Stomach smooth muscle (tissue), 2 donors: ENCODE results near the gene DOK7.
A peak's percentile ranks its signal among the peaks of the same experiment; 100 is the strongest.

Experiments
- H3K27ac ChIP-seq: one replicate; pipeline ENCODE4 v1.7.0; 2013; ENCODE audit warnings: mild to moderate bottlenecking, low read length, inconsistent platforms
- H3K27me3 ChIP-seq, 2 donors: one replicate each; pipeline ENCODE4 v1.7.0; 2013; ENCODE audit warnings: low read length in 2 of 2; ENCODE audit not compliant: insufficient read depth in 2 of 2, control insufficient read depth in 1 of 2
- H3K36me3 ChIP-seq, 2 donors: one replicate each; pipeline ENCODE4 v1.7.0; 2013; ENCODE audit warnings: low read length in 2 of 2; ENCODE audit not compliant: control insufficient read depth in 2 of 2, insufficient read depth in 2 of 2
- H3K4me1 ChIP-seq: one replicate; pipeline ENCODE4 v1.7.0; 2013; ENCODE audit warnings: low read length; ENCODE audit not compliant: control insufficient read depth, insufficient read depth
- H3K4me3 ChIP-seq, 2 donors: one replicate each; pipeline ENCODE4 v1.7.0; 2013; ENCODE audit warnings: low read length in 2 of 2
- H3K9ac ChIP-seq, 2 donors: one replicate each; pipeline ENCODE4 v1.7.0; 2013; ENCODE audit warnings: low read length in 2 of 2, mild to moderate bottlenecking in 1 of 2
- H3K9me3 ChIP-seq, 2 donors: one replicate each; pipeline ENCODE4 v1.7.0; 2013; ENCODE audit warnings: low read length in 2 of 2; ENCODE audit not compliant: control insufficient read depth in 2 of 2
- donor health status: healthy.
- donor health status: Pancreatic carcinoma.

The DOK7 gene

DNA sequence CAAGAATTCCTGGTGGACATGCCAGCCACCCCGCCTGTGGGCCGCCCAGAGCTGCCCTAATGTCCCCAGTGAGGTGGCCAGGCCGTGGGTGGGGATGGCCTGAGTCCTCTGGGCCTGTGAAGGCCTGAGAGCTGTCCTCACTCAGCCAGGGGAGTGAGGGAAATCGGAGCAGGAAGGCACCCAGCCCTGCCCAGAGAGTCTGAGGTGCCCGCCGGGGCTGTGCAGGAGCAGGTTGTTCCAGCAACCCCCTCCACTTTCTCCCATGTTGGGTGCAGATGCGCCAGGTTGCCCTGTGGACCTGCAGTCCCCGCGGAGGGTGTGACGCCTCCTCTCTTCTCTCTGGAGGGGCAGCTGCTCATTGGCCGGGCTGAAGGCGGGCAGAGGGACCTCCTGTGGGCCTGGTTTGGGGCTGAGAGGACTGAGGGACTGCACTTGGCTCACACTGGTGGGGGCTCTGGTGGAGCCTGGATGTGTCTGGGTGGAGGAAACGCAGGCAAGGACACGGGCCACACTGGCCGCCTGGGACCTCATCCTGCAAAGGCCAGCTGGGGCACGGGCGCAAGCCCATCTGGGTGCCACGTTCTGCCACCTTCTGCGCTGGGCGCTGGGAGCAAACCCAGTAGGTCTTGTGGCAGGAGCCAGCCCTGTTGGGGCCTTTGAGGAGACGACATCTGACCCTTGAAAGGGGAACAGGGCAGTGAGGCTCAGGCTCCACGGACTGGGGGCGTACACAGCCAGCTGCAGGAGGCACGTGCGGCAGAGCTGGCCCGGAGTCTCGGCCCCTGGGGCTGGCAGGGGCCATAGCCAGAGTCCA, 14.0 kb downstream of the DOK7 start:
- Histone ChIP-seq H3K4me1 (peaks cover 6% of the 10 kb centered on the region), H3K9me3 (no peaks in the 10 kb centered on the region), H3K36me3 (no peaks in the 10 kb centered on the region), H3K27ac (no peak overlapping the region), H3K9ac (no peak overlapping the region), H3K4me3 (no peak overlapping the region), H3K27me3 (peaks cover 3% of the 10 kb centered on the region in 2 donors)

DNA sequence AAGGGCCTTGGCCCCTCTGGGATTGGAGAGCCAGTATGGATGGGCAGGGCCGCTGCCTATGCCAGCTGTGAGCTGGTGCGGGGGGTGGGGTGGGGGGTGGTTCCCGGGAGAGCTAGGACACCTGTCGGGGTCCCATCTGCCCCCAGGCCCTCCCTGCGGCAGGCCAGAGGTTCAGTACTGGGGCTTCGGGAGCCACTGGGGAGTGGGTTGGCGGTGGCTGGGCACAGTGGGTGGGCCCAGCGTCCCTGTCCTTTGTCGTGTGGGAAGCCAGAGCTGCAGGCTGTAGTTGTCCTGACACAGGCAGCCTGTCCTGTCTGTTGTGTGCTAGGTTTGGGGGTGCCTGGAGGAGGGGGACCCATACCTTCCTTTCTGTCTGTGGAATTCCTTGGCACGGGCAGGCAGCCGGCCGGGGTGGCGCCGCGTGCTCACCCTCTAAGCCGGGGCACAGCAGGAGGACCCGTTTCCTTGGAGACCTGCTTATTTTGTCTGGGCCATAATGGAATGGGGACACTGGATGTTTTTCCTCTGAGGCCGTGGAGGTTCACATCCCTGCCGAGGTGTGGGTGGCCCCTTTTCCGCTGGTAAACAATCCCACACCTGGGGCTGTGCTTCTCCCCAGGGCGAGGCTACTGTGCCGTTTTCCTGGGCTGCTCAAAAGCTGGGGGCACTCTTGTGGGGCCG, 14.8 kb downstream of the DOK7 start:
- no peak overlapping the region for H3K27ac ChIP-seq

DNA sequence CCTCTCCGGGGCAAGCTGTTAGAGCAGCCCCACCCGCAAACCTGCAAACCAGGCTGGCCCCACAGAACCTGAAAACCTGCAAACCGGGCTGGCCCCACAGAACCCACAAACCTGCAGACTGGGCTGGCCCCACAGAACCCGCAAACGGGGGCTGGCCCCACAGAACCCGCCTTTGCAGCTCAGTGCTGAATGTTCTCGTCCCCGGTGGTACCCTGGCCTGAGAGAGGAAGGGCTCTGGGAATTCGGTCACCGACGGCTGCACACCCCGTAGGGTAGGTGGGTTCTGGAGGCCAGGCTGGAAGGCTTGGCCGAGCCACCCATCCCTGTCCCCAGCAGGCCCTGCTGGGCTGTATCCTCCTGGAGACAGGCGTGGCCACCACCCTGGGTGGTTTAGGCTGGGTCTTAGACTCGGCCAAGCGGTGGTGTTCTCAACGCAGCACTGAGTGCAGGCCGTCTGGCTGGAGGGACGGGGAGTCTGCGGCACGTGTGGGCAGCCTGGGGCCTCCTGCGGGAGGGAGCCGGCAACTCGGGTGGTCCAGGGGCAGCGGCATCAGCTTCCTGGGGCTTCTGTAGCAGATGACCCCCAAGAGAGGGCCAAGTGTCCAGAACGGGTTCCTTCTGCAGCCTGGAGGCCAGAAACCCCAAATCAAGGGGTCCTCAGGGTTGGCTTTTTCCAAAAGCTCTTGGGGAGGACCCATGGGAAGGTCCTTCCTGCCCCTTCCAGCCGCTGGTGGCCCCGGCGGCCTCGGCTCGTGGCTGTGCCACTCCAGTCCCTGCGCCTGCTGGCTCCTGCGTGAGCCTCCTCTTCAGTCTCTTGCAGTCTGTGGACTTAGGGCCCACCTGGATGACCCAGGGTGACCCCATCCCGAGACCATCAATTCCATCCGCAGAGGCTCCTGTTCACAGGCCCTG, 15.6 kb downstream of the DOK7 start:
- H3K9me3 ChIP-seq, result no peaks in the 10 kb centered on the region
- no peak overlapping the region for H3K9ac ChIP-seq
- H3K4me1 ChIP-seq, result peaks cover 11% of the 10 kb centered on the region
- no peak overlapping the region for H3K4me3 ChIP-seq
- no peak overlapping the region for H3K27ac ChIP-seq
- H3K36me3 ChIP-seq, result no peaks in the 10 kb centered on the region
- peaks cover 0 to 3% of the 10 kb centered on the region in 2 donors for H3K27me3 ChIP-seq

More for the DNA sequence above, 14.8 kb downstream of the DOK7 start:
- Histone ChIP-seq H3K4me3 (no peak overlapping the region), H3K9me3 (no peaks in the 10 kb centered on the region), H3K36me3 (no peaks in the 10 kb centered on the region), H3K4me1 (peaks cover 6% of the 10 kb centered on the region), H3K9ac (no peak overlapping the region), H3K27me3 (peaks cover 0 to 3% of the 10 kb centered on the region in 2 donors)

DNA sequence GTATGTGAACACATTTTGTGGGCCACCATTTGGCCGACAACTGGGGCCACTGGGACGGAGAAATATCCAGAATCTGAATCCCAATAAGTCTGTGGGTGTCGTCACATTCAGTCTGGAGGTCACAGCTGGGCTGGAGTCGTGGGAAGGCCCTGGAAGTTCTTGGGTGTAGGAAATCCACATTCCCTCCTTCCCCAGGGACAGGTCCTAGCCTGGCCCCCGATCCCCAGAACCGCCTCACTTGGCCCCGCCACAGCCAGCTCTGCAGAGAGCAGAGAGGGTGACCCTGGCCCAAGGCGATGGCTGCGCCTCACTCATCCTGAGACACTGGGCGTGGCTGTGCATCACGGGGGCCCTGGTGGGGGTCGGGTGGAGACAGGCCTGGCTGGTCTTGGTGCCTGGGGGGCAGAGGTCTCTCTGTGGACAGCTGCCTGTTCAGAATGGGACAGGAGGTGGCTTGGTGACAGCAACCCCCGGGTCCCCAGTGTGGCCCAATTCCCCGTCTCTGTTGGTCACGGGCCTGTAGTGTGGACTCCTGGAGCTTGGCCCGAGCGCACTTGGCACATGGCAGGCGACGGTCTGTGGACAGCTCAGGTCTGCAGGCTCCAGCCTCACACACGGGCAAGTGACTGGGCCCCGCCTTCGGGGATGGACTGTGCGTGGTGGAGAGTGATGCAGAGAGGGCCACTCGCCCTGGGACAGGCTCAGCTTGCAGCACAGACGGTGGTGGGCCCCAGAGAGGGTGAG, 16.4 kb downstream of the DOK7 start:
- H3K9ac ChIP-seq, result no peak overlapping the region
- no peak overlapping the region for H3K27ac ChIP-seq
- H3K4me3 ChIP-seq, result no peak overlapping the region
- no peaks in the 10 kb centered on the region for H3K36me3 ChIP-seq
- H3K9me3 ChIP-seq, result no peaks in the 10 kb centered on the region
- peaks cover 17% of the 10 kb centered on the region for H3K4me1 ChIP-seq
- peaks cover 0 to 2% of the 10 kb centered on the region in 2 donors for H3K27me3 ChIP-seq

DNA sequence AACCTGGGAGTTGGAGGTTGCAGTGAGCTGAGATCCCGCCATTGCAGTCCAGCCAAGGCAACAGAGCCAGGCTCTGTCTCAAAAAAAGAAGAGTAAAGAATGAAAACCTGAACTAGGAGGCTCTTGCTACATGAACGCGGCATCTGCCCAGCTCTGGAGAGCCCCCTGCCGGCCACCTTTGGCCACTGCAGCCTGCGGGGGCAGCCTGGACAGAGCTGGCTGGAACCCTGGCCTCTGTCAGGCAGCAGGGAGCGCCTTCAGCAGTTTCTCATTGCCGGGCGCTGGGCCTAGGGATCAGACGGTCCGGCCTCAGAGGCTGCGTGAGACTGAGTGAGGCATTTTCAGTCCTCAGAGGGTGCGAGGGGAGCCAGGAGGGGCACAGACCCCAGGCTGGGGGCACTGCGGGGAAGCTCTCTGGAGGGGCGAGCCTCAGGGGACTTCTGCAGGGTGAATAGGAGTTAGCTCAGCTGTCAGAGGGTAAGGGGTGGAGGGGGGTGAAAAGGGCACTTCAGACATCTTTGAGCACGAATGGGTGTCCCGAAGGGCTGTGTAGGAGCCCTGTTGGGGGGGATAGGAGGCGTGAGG, 17.5 kb downstream of the DOK7 start:
- Histone ChIP-seq H3K4me1 (peaks cover 19% of the 10 kb centered on the region), H3K9ac (no peak overlapping the region), H3K9me3 (no peaks in the 10 kb centered on the region), H3K27me3 (peaks cover 4 to 5% of the 10 kb centered on the region in 2 donors), H3K27ac (no peak overlapping the region), H3K4me3 (no peak overlapping the region), H3K36me3 (no peaks in the 10 kb centered on the region)

DNA sequence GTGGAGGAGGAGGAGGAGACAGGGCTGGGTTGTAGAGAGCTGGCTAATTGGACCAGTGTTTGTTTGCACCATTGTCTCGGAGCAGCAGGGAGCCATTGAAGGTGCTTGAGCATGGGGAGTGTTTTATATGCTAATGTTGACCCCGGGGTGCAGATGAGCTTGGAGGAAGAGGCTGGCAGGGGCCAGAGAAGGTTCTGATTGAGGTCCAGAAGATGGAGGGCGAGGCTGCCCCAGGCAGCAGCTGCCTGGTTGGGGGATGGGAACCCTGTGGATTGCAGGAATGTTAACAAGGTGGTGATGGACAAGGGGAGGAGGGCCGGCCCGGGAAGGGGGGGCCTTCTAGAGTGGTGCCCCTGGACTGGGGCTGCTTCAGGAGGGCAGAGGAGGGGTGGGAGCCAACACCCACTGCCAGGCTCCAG, 18.0 kb downstream of the DOK7 start:
- Histone ChIP-seq H3K9ac (no peak overlapping the region), H3K4me1 (peaks cover 19% of the 10 kb centered on the region)

DNA sequence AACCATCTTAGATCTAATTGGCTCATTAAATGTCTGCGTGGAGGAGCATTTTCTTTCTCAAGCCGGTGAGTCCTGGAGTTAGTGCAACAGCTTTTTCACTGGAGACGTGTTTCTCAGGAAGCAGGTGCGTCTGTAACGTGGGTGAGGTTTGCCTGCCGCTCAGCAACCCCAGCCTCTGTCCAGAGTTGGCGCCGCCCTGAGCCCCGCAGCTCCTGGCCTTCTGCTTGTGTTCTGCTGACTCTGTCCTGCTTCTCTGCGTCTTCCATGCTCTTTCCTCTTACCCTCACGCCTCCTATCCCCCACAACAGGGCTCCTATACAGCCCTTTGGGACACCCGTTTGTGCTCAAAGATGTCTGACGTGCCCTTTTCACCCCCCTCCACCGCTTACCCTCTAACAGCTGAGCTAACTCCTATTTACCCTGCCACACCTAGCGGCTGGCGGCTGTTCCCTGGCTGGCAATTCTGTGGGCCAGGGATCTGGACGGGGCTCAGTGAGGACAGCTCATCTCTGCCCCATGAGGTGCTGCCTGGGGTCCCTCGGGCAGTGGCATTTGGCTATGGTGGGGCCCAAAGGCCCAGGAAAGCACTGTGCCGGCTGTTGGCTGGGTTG, 18.8 kb downstream of the DOK7 start:
- Histone ChIP-seq H3K4me1 (peaks cover 19% of the 10 kb centered on the region), H3K36me3 (no peaks in the 10 kb centered on the region), H3K4me3 (no peak overlapping the region), H3K9ac (no peak overlapping the region), H3K27ac (no peak overlapping the region), H3K9me3 (no peaks in the 10 kb centered on the region), H3K27me3 (peaks cover 4 to 5% of the 10 kb centered on the region in 2 donors)

More for the DNA sequence above, 18.0 kb downstream of the DOK7 start:
- Histone ChIP-seq H3K27ac (no peak overlapping the region), H3K9me3 (no peaks in the 10 kb centered on the region), H3K27me3 (peaks cover 4 to 5% of the 10 kb centered on the region in 2 donors), H3K4me3 (no peak overlapping the region), H3K36me3 (no peaks in the 10 kb centered on the region)

DNA sequence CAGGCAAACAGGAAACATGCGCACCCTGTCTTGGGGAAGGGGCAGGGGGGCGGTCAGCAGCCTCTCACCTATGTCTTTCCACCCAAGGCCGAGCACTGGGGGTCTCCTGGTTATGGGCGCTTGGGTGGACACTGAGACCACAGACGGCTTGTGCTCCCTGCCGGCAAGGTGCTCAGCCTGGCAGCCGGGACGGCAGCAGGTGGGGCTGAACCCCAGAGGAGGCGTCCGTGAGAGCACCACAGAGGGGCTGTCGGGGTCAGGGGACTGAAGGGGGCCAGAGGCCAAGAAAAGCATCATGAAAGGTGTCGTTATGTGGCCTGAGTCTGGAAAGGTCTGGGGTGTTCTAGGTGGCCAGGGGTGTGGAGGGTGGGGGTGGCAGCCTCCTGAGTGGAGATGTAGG, 19.6 kb downstream of the DOK7 start:
- peaks cover 19% of the 10 kb centered on the region for H3K4me1 ChIP-seq
- no peak overlapping the region for H3K27ac ChIP-seq
- no peaks in the 10 kb centered on the region for H3K36me3 ChIP-seq
- peaks cover 4 to 5% of the 10 kb centered on the region in 2 donors for H3K27me3 ChIP-seq
- H3K9ac ChIP-seq, result no peak overlapping the region
- no peak overlapping the region for H3K4me3 ChIP-seq
- no peaks in the 10 kb centered on the region for H3K9me3 ChIP-seq

DNA sequence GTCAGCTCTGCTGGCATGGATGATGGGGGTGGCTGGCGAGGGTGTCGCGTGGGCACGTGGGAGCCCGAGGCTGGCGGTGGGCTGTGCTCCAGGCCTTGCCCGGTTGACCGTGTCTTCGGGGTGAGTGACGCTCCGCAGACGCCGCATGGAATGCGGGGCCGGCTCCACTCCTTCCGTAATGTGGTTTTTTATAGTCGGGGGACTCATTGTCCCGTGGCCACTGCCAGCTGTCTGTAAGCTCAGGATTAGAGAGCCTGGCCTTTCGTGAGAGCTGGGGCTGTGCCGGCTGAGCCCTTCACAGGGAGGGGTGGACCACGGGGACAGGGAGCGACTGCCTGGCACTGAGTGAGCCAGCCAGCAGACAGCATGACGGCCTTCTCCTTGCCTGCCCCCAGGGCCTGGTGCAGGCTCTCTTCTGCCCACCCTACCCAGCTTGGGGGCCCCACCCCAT, 20.4 kb downstream of the DOK7 start:
- Histone ChIP-seq H3K4me3 (peak overlapping the region in 1 of 2 donors; percentile 35), H3K4me1 (peaks cover 19% of the 10 kb centered on the region), H3K27ac (peak overlapping the region; percentile 18), H3K9ac (no peak overlapping the region), H3K27me3 (peaks cover 4 to 5% of the 10 kb centered on the region in 2 donors), H3K9me3 (no peaks in the 10 kb centered on the region), H3K36me3 (no peaks in the 10 kb centered on the region)
